Measurements from ENCODE around the gene KIF13A. TPM values are rescaled to one million over a fixed set of nuclear protein-coding genes. Genes with fewer than 3 reads are reported as not detected.
A peak's percentile ranks its signal among the peaks of the same experiment; 100 is the strongest.

KIF13A gene
- total and polyA plus RNA-seq, 9 of the 15 experiments (the other 6 are each of a cell fraction or from before 2014, with no cell fraction given): 3.6 to 44.3 (median 29.7) TPM

DNA sequence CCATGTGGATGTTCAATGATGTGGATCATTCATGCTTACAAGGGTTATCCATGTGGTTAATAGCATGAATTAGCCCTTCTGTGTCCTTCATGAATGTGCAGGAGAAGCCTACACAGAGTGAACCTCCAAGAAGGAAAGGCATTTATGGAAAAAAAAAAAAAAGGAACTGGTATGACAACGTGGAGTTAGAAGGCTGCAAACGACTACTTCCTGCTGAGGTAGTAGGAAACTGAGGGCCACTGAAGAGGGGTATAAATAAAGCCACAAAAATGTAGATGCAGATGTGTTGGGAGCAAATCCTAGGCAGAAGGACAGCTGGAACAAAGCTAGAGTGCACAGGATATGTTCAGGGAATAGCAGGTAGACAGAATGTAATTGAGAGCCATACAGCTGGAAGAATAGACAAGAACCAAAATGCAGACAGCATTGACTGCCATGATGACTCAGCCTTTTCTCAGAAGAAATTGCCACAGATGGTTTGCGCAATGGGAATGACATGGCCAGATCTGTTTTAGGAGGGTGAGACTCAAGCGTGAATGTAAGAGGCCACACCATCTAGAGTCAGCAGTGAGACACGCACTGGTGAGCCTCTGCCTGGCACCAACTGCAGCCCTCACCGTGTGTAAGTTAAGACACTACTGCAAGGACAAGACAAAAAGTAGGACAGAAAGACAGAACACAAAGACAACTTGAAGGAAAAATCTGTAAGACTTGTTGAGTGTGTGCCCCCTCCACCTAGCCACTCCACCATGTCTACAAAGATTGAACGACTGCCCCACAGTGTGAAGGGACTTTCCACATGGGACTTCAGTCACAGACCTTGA is 79.8 kb downstream of the KIF13A start (continued):
- no peak for TF ChIP-seq NR2C1 (IDR thresholded peaks at IDR 0.05)
- TF ChIP-seq NR2C1 (tag; IDR thresholded peaks at IDR 0.05): peak; percentile 82
- TF ChIP-seq ZNF224 (CRISPR knock-in tag; IDR thresholded peaks at IDR 0.05): no peak
- TF ChIP-seq ZFX (CRISPR knock-in tag; IDR thresholded peaks at IDR 0.05): no peak
- TF ChIP-seq, protein P1, sequence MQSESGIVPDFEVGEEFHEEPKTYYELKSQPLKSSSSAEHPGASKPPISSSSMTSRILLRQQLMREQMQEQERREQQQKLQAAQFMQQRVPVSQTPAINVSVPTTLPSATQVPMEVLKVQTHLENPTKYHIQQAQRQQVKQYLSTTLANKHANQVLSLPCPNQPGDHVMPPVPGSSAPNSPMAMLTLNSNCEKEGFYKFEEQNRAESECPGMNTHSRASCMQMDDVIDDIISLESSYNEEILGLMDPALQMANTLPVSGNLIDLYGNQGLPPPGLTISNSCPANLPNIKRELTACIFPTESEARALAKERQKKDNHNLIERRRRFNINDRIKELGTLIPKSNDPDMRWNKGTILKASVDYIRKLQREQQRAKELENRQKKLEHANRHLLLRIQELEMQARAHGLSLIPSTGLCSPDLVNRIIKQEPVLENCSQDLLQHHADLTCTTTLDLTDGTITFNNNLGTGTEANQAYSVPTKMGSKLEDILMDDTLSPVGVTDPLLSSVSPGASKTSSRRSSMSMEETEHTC (IDR thresholded peaks at IDR 0.05): no peak
- no peak for TF ChIP-seq RUNX1 (IDR thresholded peaks at IDR 0.05; ENCODE audit: low read depth)
- TF ChIP-seq, protein P2, sequence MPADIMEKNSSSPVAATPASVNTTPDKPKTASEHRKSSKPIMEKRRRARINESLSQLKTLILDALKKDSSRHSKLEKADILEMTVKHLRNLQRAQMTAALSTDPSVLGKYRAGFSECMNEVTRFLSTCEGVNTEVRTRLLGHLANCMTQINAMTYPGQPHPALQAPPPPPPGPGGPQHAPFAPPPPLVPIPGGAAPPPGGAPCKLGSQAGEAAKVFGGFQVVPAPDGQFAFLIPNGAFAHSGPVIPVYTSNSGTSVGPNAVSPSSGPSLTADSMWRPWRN (IDR thresholded peaks at IDR 0.05; ENCODE audit: low read depth): 0 out of 2 replicates have a peak, but pooled peaks have one; percentile 47
- no peak for TF ChIP-seq ZC3H8 (IDR thresholded peaks at IDR 0.05)
- TF ChIP-seq NONO (IDR thresholded peaks at IDR 0.05; ENCODE audit: low read depth in 2 of 2, low read length in 1 of 2): peak in 1 of 2 experiments; percentile 2; a peak in 1 of 4 replicates
- TF ChIP-seq CC2D1A (IDR thresholded peaks at IDR 0.05): peak; percentile 91
- TF ChIP-seq, protein P3, sequence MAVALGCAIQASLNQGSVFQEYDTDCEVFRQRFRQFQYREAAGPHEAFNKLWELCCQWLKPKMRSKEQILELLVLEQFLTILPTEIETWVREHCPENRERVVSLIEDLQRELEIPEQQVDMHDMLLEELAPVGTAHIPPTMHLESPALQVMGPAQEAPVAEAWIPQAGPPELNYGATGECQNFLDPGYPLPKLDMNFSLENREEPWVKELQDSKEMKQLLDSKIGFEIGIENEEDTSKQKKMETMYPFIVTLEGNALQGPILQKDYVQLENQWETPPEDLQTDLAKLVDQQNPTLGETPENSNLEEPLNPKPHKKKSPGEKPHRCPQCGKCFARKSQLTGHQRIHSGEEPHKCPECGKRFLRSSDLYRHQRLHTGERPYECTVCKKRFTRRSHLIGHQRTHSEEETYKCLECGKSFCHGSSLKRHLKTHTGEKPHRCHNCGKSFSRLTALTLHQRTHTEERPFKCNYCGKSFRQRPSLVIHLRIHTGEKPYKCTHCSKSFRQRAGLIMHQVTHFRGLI (CRISPR knock-in tag; IDR thresholded peaks at IDR 0.05): 0 out of 2 replicates have a peak, but pooled peaks have one; percentile 3
- peak; percentile 52 for TF ChIP-seq SUPT5H (IDR thresholded peaks at IDR 0.05)
- TF ChIP-seq, protein P4, sequence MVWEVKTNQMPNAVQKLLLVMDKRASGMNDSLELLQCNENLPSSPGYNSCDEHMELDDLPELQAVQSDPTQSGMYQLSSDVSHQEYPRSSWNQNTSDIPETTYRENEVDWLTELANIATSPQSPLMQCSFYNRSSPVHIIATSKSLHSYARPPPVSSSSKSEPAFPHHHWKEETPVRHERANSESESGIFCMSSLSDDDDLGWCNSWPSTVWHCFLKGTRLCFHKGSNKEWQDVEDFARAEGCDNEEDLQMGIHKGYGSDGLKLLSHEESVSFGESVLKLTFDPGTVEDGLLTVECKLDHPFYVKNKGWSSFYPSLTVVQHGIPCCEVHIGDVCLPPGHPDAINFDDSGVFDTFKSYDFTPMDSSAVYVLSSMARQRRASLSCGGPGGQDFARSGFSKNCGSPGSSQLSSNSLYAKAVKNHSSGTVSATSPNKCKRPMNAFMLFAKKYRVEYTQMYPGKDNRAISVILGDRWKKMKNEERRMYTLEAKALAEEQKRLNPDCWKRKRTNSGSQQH (CRISPR knock-in tag; IDR thresholded peaks at IDR 0.05): peak; percentile 90
- TF ChIP-seq, protein P5, sequence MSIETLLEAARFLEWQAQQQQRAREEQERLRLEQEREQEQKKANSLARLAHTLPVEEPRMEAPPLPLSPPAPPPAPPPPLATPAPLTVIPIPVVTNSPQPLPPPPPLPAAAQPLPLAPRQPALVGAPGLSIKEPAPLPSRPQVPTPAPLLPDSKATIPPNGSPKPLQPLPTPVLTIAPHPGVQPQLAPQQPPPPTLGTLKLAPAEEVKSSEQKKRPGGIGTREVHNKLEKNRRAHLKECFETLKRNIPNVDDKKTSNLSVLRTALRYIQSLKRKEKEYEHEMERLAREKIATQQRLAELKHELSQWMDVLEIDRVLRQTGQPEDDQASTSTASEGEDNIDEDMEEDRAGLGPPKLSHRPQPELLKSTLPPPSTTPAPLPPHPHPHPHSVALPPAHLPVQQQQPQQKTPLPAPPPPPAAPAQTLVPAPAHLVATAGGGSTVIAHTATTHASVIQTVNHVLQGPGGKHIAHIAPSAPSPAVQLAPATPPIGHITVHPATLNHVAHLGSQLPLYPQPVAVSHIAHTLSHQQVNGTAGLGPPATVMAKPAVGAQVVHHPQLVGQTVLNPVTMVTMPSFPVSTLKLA (conservative IDR thresholded peaks at IDR 0.05): peak; percentile 31 to 75; a peak in 3 of 4 replicates
- TF ChIP-seq HOXB6 (CRISPR knock-in tag; IDR thresholded peaks at IDR 0.05; ENCODE audit: borderline replicate concordance): 0 out of 2 replicates have a peak, but pooled peaks have one; percentile 34
- TF ChIP-seq, protein P6, sequence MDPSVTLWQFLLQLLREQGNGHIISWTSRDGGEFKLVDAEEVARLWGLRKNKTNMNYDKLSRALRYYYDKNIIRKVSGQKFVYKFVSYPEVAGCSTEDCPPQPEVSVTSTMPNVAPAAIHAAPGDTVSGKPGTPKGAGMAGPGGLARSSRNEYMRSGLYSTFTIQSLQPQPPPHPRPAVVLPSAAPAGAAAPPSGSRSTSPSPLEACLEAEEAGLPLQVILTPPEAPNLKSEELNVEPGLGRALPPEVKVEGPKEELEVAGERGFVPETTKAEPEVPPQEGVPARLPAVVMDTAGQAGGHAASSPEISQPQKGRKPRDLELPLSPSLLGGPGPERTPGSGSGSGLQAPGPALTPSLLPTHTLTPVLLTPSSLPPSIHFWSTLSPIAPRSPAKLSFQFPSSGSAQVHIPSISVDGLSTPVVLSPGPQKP (CRISPR knock-in tag; IDR thresholded peaks at IDR 0.05): no peak
